Inferior parietal cortex (tissue), 1 donor: ENCODE results near the gene ARFGAP3.
A peak's percentile ranks its signal among the peaks of the same experiment; 100 is the strongest.
"Not testable (repeated sequence)": the region's sequence is repeated elsewhere in the genome, so short reads cannot be mapped to it uniquely, and the experiment has no call there.

Source experiments
- DNase-seq: peaks from one replicate; pipeline ENCODE4 v3.0.0-alpha.2; 2016; ENCODE audit errors: extremely low spot score

ARFGAP3 gene

DNA sequence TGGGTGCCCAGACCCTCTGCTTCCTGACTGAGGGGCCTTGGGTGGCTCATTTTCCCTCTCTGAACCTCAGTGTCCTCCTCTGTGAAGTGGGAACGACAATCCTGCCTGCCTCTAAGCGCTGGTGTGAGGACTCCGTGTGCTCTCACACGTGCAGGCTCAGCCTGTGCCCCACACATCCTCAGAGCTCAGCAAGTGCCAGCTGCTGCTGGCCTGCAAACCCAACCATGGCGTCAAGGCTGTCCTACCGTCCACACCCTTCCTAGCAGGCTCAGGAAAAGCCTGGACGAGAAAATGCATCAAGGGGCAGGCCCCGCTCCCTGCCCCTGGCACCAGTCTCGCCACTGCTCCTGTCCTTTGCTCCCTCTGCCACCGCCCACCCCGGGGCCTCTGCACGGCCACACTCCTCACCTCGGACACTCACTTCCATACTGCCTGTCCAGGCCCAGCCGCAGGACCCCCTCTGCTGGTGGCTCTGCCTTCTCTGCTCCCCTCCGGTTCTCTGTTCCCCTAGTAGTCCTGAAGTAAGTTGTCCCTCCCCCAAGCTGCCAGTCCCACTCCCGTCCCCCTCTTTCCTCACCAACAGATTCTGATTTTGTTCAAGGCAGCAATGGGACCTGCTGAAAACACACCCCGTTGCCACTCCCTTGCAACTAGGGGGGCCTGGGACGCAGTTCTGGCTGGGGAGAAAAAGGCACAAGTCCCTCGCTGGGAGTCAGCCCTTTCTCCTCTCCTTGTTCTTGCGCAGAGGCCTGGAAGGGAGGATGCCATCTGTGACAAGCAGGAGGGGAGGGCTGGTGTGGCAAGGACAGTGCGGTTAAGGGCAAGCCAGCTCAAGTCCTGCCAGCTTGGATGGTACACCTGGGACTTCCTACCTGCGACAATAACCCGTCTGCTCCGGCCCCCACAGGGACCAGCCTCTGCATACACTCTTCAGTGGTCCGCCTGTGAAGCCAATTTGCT, 62.2 kb downstream of the ARFGAP3 start:
- no peak for DNase-seq

DNA sequence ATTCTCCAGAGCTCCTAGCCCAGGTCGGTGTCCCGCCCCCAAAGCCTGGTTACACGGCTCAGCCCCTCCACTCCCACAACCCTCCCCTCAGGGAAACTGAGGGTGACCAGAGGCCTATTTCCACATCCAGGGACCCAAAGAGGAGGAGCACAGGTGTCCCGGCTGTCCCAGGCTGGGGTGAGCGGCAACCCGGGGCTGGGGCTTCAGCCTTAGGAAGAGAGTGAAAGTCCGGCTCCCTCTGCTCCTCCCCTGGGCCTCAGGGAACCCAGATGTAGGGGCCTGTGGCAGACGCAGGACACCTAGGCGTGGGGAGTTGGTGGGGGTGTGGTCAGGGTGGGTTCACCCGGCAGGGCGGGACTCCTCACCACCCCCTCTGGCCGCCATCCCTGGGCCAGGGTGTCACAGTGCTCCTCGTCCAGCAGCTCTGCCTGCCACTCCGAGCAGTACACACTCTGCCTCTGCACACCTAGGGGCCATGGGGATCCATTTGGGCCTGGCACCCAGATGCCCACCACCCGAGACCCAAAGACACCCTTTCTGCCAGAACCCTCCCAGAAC, 63.1 kb downstream of the ARFGAP3 start:
- DNase-seq = no peak

DNA sequence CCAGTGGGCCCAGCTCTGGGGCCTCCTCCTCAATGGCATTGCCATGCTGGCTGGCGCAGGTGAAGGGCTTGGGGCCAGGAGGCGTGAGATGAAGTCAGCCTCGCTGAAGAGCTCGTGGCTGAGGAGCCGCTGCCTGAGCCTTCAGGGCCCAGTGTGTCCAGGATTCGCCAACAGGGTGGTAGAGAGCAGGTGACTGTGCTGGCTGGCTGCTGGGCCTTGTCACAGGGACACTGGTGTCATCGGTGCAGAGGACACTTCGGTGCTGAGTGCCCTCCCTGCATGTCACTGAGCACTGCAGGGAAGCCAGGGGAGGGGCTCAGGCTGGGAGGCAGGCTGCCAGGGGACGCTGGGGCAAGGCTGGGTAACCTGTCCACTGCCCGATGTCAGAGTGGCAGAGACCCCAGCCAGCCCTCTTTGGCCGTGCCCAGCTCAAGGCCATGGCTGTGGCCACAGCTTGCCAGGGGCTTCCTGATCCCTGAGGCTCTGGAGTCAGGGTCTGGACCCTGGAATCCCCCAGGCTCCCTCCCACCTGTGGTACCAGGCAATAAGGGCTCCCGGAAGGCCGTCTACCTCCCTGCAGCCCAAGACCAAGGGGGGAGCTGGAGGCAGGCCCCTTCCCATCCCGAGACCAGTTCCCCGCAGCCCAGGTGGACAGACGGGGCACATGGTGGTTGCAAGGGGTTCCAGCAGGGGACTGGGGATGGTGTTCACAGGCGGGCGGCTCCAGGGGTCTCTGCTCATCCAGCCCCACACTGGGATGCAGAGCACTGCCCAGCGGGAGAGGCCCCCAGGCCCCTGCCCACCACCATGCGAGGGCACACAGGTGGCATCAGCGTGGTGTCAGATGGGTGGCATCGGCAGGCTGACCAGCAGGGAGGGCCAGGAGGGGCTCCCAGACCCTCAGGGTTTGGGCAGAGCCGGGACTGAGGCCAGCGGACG, 63.9 kb downstream of the ARFGAP3 start:
- no peak for DNase-seq

DNA sequence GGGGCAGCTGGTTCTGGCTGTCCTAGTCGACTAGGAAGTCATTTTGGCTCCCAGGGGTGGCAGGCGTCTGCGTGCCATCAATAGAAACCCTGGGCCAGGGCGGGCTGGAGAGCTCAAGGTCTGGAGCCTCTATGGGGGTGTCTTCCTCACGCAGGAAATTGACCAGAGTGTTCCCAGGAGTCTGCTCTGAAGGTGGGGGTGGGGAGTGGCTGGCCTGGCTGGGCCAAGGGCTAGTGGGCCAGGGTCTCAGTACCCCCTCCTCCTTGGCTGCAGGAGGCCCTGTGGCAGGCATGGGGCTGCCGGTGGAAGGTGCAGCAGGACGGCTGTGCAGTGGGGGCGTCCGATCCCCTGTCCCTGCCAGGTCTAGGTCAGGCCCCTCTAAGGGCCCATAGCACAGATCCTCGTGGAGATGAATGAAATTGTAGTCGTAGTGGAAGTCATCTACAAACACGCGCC, 64.6 kb downstream of the ARFGAP3 start:
- DNase-seq = no peak

DNA sequence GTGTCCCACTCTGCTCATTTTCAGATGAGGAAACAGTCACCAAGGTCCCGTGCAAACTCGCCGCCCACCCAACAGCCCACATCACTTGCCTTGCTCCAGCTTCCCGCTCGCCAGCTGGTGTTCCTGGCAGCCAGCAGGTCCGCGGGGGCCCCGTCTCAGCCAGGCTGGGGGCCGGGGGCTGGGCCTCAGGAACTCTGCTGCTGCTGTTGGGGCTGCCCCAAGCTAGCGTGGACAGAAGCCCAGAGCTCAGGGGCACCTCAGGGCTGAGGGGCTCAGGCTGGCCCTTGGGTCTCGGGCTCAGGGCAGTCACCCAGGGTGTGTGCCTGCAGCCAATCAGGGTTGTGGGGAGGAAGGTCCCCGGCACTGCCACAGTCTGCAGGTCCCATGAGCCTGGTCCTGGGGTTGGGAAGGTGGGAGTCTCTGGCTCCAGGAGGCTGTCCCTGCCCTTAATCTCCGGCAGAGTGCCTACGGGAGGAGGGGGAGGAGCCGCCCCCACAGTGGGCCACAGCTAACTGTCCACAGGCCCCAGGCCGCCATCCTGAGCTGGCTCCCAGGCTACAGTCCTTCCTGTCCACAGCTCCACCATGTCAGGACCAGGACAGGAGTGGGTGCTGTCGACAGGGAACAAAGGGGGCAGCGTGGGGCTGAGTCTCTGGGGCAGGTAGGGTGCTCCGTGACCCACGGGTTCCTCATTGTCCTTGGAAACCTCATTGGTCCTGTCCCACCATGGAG, 65.2 kb downstream of the ARFGAP3 start:
- DNase-seq = no peak

DNA sequence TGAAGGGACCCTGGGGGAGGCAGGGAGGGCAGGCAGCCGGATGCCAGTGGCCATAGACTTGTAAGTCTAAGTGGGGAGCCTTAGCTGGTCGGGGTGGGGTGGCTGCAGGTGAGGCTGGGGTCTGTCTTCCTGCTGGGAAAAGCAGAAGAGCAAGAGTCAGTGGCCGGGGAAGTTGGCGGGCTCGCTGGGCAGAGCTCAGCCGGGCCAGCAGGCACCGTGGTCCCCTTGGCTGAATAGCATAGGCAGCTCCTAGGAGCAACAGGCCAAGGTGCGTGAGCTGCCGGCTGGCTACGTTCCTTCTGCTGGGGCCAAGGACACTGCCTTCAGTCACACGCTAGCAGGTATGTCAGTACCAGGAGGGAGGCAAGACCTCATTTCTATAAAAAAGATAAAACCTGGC, 68.6 kb downstream of the ARFGAP3 start:
- no peak for DNase-seq

DNA sequence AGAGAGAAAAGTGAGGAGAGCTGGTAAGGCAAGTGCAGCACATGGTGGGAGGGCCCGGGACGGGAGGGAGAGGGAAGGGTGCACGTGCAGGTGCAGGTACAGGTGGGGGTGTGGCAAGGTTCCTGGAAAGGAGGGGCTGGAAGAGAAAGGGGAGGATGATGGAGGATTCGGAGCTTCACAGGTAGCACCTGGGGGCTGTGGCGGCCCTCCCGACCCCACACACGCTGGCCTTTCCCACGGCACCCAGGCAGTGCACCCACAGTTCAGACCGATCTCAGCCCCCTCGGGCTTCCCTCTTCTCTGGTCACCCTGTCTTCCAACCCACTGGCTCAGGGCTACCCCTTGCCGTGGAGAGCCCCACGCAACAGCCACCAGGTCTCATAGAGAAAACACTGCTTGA, 69.1 kb downstream of the ARFGAP3 start:
- no peak for DNase-seq

DNA sequence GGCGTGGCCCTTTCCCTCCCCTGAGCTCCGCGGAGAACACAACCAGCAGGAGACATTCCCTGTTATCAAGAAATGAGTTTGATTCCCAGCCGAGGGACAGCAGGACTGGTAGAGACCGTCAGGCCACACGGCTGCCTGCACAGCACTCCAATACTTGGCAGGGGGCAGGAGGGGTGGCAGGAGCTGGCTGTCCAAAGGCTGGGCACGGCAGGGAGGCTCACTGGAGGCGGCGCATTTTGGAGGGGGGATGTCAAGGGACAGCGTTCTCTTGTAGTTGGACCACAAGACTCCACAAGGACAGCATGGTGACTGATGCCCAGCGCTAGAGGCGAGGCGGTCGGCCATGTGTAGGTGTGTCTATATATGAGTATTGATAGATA, 69.7 kb downstream of the ARFGAP3 start:
- no peak for DNase-seq

DNA sequence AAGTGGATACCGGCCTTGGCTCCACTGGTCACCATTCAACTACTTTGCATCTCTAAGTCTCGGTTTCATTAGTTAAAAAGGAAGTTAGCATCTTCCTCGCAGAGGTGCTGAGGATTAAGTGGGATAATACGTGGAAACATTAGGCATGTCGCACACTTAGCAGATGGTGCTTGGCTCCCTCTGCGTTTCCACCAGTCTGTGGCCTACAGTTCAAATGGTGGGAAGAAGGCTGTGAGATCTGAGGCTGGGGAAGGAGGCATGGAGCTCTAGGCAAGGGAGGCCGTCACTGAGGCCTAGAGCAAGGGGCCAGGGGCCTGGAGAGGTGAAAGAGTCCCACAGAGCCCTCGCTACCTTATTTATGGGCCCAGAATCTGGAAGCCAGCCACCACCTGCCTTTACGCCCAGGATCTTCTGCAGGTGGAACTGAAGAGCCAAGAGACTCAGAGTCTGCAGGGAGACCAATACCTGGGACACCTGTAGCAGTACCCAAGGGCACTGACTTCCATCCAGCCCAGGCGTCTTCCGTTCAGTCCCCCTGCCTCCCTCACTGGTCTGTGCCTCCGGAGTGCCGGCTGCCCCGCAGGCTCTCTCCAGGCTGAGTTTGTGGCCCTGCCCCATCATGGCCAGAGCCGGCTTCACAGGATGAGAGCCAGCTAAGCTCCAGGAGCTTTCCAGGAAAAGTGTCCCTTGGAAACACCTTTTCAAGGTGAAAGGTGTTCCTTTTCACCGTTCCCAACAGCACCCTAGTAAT, 70.3 kb downstream of the ARFGAP3 start:
- no peak for DNase-seq

DNA sequence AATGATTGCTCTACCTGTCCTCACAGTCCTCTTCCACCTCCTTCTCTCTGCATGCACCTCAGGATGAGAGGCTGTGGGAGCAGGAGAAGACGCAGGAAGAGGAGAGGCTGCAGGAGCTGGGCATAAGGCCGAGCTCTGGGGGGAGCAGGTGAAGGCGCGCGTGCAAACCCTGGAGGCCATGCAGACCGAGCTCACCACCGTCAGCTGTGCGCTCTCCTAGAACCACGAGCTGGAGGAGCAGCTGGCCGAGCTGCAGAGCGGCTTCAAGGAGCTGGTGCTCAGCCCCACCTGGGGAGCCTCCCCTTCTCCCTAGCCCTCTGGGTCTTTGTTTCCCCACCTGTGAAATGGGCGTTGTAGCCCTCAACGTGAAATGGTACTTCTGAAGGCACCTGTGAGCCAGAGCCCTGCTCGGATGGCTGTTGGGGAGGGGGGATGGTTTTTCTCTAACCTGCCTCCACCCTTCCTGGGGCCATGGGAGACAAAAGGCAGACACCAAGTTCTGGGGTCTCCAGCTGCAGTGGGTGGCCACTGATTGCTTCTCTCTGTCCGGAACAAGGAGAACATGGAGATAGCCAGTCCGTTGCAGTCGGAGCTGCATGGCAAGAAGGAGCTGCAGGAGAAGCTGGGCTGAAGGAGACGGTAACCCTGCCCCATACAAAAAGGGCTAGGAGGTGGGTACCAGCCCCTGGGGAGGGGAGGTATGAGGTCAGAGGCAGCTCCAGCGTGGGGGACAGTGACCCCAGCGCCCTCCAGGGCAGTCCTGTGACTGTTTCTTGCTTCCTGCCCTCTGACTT, 71.2 kb downstream of the ARFGAP3 start:
- no peak for DNase-seq

DNA sequence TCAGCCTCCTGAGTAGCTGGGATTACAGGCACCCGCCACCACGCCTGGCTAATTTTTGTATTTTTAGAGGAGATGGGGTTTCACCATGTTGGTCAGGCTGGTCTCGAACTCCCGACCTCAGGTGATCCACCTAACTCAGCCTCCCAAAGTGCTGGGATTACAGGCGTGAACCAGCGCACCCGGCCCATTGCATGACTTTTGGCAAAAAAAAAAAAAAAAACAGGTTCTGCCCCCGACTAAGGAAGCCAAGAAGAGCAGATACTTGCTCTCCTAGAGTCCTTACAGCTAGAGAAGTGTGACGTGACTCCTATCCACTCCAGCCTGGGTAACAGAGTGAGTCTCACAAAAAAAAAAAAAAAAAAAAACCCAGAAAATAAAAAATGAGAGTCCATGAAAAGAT, 74.8 kb downstream of the ARFGAP3 start:
- not testable (repeated sequence) for DNase-seq

DNA sequence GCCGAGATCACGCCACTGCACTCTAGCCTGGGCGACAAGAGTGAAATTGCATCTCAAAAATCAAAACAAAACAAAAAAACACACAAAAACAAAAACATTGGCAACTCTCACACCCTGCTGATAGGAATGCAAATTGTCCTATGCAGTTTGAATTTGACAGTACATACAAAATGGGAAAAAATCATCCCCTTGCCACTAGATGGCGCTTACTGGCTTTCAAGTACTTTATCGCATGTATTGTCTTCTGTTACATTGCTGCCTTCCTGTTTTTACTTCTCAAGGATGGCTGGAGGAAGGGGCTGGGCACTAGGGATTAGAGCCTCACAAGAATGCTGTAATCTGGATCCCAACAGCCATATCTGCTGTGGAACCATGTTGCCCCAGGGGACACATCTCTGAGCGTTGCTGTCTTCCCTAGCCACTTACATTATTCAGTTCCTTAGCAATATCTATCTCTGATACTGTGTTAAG, 77.0 kb downstream of the ARFGAP3 start:
- peak; percentile 91 for DNase-seq

DNA sequence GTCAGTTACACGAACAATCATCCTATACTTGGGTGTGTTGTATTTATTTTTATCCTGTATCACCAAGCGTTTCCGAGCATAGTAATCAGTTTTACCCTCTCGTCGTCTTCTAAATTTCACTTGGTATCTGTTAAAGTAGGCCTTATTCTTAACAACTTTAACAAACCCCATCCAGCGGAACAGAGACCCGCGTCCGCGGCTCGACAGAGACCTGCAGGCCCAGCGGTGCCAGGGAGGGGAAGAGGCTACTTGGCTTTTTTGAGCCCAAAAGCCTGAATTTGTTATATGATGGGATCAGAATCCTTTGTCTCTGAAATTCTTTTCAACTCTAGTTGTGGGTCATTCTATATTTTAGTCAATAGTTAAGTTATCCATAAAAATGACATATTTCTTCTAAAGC, 79.9 kb downstream of the ARFGAP3 start:
- no peak for DNase-seq

DNA sequence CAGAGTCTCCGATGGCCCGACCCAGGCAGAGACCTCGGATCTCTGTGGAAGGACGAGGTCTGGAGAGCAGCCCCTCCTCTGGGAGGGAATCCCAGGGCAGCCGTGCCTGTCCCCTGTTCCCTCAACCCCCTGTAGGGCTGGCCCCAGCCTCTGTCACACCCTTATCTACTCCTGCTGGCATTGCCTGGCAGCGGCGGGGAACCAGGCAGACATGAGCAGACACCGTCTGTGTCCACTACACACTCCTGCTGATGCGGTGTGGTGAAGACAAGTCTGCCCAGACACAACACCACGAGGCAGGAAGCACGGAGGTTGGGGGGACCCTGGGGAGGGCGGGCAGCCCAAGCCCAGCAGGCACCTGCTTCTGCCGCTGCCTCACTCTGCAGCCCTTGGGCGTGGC, 83.9 kb downstream of the ARFGAP3 start:
- DNase-seq = no peak

DNA sequence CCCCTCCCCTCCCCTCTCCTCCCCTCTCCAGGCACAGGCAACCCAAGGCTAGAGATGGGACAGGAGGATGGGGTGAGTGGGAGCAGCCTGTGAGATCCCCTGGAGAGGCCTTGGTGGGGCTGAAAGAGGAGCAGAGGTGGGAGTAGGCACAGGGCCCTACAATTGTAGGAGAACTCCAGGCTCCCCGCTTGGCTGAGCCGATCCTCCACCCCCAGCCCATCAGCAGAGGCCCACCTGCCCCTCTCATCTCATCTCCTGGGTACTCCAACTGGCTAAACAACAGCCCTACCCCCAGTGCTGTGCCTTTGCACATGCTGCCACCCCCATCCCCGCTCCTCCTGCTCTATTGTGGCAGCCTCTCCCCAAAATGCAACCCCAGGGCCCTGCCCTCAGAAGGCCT, 84.4 kb downstream of the ARFGAP3 start:
- no peak for DNase-seq

DNA sequence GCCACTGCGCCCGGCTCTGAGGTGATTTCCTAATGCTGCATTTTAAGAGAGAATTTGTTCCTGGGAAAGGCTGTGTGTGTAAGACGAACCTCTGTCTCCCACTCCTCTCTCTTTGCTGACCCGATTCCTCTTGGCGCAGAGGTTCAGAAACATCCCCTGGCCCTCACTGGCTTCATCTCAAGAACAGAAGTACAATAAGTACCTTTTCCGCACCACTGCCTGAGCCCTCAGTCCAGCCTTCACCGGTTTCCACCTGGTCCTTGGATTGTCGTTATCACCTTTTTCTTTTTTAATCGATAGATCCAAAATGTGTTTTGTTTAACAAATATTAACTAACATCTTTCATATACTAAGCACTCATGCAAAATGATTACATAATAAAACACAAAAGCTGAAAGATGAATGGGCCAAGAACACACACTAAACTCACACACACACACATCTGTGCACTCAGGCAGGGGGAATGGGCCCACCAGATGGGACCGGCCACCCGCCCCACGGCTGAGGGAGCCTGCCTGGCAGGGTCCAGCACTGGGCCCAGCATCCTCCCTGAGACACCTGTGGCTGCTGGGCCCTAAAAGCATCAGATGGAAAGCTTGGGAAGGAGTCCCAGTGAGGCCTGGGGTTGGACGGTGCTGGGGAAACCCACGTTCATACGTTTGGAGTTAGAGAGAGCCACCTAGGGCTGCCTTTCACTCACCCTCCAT, 86.0 kb downstream of the ARFGAP3 start:
- no peak for DNase-seq

DNA sequence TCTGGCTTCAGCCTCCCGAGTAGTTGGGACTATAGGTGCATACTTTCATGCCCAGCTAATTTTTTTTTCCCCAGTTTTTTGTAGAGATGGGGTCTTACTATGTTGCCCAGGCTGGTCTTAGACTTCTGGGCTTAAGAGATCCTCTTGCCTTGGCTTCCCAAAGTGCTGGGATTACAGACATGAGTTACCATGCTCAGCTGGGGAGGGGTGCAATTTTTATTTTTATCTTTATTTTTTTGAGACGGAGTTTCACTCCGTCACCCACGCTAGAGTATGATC, 86.7 kb downstream of the ARFGAP3 start:
- no peak for DNase-seq

DNA sequence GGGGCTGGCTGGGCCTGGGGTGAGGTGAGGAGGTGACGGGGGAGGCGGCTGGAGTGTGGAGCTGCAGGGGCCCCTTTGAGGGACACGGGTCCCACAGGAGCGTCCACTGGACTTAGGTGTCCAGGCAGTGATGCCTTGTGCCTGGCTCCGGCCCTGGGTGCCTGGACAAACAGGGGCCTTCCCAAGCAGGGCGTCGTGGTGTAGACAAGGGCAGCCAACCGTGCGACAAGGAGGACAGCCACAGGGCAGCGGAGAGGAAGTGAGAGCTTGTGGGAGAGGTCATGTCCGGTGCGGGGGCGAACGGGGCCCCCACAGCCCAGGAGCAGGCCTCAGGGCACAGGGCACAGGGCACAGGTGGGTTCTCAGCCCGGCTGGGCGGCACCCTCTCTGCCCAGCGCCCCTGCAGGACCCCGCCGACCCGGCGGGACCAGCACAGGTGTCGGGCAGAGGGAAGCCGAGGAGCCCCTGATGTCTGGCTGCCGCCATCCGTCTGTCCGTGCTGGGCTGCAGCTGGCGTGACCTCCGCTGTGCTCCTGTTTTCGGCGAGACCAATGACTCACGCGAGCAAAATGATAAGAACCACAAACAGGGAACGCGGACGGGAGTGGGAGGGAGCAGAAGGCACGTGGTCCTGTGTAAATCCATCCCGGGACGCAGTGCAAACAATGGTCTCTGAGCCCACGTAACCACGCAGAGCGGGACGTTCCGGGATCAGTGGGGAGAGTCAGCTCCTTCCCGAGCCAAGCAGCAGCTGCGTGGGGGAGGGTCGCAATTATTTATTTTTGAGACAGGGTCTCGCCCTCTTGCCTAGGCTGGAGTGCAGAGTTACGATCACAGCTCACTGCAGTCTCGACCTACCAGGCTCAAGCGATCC, 87.3 kb downstream of the ARFGAP3 start:
- DNase-seq = no peak

DNA sequence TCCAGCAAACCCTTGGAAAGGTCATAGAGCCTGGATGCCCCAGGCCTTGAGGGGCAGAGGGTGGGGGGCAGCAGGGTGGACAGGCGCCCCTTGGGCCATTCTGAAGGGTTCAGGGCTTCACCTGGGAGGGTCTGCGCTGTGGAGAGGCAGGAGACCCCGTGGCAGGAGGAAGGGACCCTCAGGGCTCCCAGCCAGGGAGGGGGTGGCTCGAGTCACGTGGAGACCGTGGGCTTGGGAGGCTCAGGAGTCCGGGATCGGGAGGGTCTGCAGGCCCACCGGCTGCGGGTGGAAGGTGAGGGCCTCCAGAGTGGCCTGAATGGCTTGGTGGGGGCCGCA, 87.9 kb downstream of the ARFGAP3 start:
- DNase-seq = no peak
